T-helper 9 cell (primary cell): Measurements from ENCODE around the gene HOXB1.
A peak's percentile ranks its signal among the peaks of the same experiment; 100 is the strongest.

Source experiments
- DNase-seq: peaks from one replicate; pipeline ENCODE4 v3.0.0-alpha.2; 2020
- total RNA-seq, 2 donors: gene quantifications; one replicate each; lab custom pipeline; 2026; lab: John Stamatoyannopoulos, UW

Gene HOXB1
- total RNA-seq, result 0 reads per million in 2 donors

GRCh38 chr17:48530887-48531272 lies at the start of gene HOXB1:
Gene HOXB1 (minus strand): TSS chr17:48531011. CDS start chr17:48530904, 107 bp downstream.
- DNase-seq, result no peak

DNA sequence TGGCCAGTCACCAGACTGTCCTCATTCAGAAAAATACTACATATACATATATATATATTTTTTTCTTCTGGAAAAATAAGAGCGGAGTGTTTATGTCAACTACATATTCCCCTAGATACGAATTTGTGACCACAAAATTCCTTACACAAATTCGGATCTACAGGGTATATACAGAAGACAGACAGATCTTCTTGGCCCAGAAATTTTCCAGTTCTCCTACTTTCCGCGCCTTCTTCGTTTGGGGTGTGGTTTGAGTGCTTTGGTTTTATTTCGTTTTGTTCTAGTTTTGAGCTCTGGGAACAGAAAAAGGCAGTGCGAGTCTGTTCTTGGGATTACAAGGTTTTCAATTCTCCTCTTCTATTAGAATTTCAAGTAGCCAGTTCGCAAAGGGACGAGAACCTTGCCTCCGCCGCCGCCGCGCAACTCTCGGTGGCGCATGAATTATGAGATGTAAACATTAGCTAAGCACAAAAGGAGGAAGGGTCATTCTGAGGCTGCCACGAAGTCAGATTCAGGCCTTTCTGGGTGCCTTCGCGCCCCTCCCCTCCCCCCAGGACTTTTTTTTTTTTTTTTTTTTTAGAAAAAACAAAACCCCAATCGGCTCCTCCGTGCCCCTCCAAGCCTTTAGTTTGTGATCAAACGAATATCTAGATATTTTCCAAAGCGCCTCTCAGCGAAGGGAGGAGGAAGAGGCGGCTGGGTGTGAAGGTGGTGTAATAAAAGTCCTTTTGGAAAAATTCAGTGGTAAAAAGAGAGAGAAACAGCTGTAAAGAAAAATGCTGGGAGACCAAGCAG lies 49.1 kb upstream of the HOXB1 start:
- DNase-seq, result no peak

DNA sequence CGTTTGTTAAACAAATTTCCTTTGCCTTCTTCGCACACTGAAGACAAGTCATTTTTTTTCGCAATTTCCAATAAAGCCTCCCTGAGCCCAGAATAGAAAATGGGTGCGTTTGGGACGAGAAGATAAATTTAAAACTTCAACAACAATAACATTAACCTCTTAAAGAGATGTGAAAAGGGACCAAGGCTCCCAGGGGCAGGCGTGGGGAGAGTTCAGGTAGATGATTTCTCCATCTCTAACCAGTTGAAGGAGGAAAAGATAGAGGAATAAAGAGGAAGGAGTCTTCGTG lies 48.6 kb upstream of the HOXB1 start:
- no peak for DNase-seq

GRCh38 chr17:48578616-48579470 lies 48.0 kb upstream of the HOXB1 start:
- DNase-seq, result no peak

DNA sequence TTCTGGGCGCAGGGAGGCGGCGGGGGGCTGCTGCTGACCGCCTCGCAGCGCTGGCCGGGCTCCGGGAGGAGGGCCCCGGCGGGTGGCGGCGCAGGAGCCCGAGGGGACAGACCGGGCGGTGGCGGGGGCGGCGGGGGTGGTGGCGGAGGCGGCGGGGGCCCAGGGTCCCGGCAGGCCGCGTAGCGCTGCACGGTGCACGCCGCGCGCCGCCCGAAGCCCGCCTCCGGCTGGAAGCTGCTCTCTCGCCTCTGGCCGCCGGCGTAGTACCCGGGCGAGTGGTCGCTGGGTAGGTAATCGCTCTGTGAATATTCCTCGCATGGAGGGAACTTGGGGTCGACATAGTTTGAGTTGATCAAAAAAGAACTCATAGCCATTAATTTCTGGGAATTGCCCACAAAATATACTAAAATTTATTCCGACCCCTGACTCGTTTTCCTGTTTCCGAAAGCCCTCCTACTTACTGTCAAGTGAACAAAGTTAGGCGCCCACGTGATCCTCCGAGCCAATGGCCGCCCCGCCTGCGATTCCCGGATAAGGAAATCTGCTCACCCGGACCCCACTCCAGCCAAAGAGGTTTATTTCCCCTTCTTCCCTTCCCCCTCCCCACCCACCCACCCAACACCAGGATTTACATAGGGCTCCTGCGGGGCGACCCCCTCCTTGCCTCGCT lies 47.3 kb upstream of the HOXB1 start, which contains the start of gene HOXB4:
HOXB4 (minus strand) TSS at position 405 of the 670 bp plus-strand sequence; CDS start at position 374, 31 bp downstream.
- peak; percentile 66 for DNase-seq

DNA sequence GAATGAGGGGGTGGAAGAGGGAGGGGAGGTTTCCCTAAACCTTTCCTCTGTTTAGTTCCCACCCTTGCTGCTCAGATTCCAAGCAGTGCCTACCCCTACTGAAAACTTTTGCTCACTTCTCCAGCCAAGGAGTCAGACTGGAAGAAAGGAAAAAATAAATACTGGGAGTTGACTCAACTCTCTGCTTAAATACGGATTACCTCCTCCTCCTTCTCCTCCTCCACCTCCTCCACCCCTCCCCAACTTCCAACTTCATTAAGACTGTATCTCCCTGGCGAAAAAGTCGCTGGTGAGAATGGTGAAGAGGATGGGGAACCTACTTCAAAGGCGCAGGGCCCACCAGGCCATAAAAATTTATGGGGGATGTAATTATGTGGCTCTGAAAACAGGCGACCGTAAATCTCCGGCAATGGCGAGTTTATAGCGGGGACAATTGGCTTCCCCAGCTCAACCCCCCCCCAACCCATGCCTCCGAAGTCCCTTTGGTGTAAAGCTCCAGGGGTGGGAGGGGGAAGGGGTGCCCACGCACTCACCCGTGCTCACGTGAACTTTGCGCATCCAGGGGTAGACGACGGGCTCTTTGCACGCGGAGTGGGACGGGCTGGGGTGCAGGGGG lies 46.6 kb upstream of the HOXB1 start:
- no peak for DNase-seq

GRCh38 chr17:48576479-48577309 lies 45.9 kb upstream of the HOXB1 start:
- no peak for DNase-seq

DNA sequence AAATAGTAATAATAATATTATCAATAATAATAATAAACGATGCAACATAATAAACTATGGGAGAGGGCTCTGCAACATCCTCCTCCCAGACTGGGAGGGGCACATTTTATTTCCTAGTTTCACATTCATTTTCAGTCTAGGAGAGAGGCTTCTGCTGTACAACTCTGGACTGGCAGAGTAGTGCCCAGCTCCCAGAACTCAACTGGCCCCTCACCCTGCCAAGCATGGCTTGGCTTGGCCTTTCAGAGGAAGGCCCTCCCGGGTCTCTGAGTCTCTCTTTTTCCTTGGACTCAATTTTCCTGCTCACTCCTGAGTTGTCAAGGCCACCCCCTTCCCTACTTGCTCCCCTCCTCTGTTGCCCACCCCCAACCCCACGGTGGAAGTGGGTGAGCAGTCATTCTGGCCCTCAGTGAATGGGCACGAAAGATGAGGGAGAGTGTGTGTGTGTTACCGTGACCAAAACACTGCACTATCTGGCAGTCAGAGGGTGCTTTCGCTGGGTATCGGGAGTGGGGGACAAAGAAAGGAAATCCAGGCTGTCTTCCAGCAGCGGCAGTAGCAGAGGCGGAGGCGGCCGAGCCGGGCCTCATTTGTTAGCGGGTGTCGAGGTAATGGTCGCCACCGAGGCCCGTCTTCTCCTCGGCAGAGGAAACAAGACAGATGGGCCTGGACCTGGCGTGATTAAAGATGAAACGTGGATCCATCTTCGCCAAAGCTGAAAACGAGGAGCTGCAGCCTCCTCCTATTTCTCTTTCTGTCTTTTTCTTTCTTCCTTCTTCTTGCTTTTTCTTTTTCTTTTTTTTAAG lies 45.1 kb upstream of the HOXB1 start:
- no peak for DNase-seq

- DNase-seq, result no peak
Observed at GRCh38 chr17:48575066-48575582, 44.3 kb upstream of the HOXB1 start.

- no peak for DNase-seq
Observed at GRCh38 chr17:48574505-48575065, 43.8 kb upstream of the HOXB1 start.

GRCh38 chr17:48571826-48572417 lies 41.1 kb upstream of the HOXB1 start:
- no peak for DNase-seq

DNA sequence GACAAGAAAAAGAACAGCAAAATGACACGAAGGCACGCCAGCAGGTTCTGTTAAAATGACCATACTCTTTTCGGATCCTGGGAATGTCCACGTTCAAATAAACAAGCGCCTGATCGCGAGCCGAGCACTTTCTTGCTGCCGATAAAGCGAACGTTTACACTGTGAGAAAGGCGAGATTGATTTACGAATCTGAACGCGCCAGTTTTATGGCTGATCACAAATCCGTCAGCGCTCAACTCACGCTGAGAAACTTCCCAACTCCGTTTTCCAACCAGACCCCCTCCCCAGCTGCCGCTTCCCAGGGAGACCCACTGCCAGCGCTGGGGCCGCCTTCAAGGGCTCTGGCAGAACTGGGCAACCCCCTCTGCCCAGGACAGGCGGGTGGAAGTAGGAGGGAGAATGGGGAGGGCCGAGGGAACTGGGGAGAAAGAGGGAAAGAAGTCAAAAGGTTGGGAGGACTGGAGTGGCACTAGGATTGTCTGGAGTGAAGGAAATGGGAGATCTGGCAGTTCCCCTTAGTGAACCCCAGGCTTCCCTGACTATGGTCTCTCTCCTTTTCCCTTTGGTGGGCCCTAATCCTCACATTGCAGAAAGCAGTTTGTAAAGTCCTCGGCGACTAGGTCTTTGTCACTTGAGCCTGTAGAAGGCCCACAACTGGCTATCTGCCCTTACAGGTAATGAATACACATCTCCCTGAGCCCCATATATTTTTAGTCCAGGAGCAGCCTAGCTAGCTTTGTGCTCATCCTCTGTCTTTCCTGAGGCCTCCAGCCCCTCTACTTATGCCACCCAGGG lies 40.4 kb upstream of the HOXB1 start:
- no peak for DNase-seq

DNA sequence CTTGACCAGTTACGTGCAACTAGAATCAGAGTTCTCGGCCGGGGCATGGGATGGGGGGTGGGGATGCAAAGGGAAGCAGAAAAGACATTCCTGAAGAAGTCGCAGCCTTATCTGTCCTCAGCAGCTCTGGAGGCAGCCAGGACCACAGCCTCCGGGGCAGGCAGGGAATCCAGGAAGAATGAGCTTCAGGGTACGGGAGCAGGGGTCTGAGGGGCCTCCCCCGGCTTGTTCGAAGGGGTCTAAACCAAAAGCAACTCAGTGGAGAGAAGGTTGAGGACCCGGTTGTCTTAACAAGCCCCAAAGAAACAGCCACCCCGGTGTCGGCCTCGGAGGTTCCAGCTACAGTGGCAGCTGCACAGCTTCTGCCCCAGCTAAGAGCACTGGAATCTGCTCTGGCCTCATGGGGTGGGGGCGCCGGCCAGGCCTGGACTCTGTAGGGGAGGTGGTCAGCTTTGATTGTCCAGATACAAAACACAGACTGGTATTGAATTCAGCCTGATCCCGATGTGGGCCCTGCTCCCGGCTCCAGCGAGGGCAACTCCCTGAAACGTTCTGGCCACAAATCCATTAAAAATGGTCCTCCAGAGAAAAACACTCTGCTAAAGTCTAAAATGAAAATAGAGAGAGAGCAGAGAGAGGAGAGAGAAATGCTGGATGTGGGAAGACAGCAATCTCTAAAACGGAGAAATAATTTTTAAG lies 39.7 kb upstream of the HOXB1 start:
- no peak for DNase-seq

DNA sequence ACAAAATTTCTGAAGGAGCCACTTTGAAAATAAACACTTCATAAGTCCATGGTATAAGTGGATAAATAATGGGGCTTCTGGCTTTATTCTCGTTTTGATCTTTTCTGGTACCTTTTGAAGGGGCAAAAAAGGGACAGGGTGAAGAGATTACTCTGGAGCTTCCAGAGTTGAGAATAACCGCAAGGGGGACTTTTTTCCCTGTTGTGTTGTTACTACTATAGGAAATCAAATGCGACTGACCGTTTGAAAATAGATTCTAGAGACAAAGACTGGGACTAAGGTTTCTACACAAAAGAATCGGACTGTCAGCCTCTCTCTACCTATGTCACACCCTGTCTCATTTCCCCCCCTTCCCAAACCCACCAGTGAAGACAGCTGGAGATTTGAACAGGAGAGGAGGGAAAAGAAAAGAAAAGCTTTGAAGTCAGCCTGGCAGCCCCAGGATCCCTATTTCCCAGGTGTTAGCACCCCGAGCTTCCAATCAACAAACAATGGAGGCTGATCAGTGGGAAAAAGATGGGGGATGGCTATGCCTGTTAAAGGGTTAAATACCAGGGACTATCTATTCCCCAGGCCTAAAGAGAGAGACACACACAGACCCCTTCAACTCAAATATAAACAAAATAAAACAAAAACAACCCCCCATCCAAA lies 39.0 kb upstream of the HOXB1 start:
- DNase-seq, result no peak

- DNase-seq, result no peak
Observed at GRCh38 chr17:48569240-48569582, 38.4 kb upstream of the HOXB1 start.

DNA sequence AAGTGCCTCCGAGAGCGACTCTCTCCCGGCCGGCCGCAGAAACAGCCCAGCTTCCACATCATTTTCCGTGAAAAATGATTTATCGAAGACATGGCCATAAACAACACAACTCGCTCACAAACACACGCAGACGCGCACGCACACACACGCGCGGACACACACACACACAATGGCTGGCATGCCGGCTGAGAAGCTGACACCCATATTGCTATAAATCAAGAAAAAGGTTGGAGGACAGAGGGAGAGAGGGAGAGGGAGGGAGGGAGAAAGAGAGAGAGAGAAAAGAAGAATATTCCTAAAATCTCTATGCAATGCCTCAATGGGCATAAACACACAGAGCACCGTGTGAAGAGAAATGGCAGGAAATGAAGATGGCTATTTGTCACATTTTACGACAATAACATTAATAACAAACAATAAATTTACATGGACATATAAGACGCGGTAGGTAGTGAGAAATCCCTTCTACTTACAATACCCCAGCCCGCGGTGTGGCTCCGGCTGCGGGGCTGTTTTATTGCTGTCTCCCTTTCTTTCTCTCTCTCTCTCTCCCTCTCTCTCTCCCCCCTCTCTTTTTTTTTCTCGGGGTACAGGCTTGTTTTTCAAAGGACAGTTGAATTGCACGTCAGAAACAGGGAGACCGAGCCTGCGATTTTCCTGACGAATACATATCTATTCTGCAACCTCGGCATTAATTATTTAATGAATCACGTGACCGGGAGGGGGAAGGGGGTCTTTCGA lies 37.9 kb upstream of the HOXB1 start:
- no peak for DNase-seq

- no peak for DNase-seq
Observed at GRCh38 chr17:48567646-48568354, 37.0 kb upstream of the HOXB1 start.
